SK-N-SH (cell line): ENCODE results near the gene SWAP70. TPM values are rescaled to one million over a fixed set of nuclear protein-coding genes. Genes with fewer than 3 reads are reported as not detected.

Source experiments
- CTCF ChIA-PET: fragments of 300-600, 350-600 bp; formaldehyde crosslinking; extraction: SDS; loops from one replicate; lab custom pipeline; 2021; lab: Yijun Ruan, JAX
- POLR2A ChIA-PET: fragments of 350-600 bp; sonication (Branson Sonifier 250); formaldehyde crosslinking; extraction: SDS; loops from one replicate; lab custom pipeline; 2020; ENCODE audit warnings: antibody characterized with exemption, inconsistent platforms; lab: Yijun Ruan, JAX
- DNase-seq: peaks from one replicate; pipeline ENCODE4 v3.0.0; 2012
- H2AFZ ChIP-seq: fragments of 200-600 bp; sonication (generic); 2 replicates; pipeline ENCODE4 v1.8.1; 2016; ENCODE audit warnings: antibody characterized with exemption, mild to moderate bottlenecking, low read depth
- H3F3A ChIP-seq: fragments of 200-600 bp; sonication (generic); replicated peaks from 2 replicates; pipeline ENCODE3; 2016; ENCODE audit warnings: antibody characterized with exemption, mild to moderate bottlenecking; ENCODE audit not compliant: insufficient read depth
- H3K27ac ChIP-seq, 2 experiments: fragments of 200-500 bp in 1 of 2; fragments of 200-600 bp in 1 of 2; sonication (Bioruptor generic) in 1 of 2; sonication (generic), shearing (Covaris generic) in 1 of 2; 2 replicates each; pipeline versions ENCODE4 v1.5.1 to v1.6.1; 2014 to 2016; ENCODE audit warnings: low read depth in 2 of 2, inconsistent platforms in 1 of 2, low read length in 1 of 2, mild to moderate bottlenecking in 1 of 2, mixed read lengths in 1 of 2
- H3K27me3 ChIP-seq: fragments of 200-600 bp; sonication (generic), shearing (Covaris generic); 2 replicates; pipeline ENCODE4 v1.6.1; 2016; ENCODE audit warnings: mixed run types; ENCODE audit not compliant: insufficient read depth
- H3K36me3 ChIP-seq, 2 experiments: fragments of 200-500 bp in 1 of 2; fragments of 200-600 bp in 1 of 2; sonication (Bioruptor generic) in 1 of 2; sonication (generic) in 1 of 2; replicated peaks in 1 of 2; 2 replicates each; pipeline versions ENCODE3 to v1.5.1; 2014 to 2016; ENCODE audit warnings: low read length in 1 of 2, mild to moderate bottlenecking in 1 of 2; ENCODE audit not compliant: insufficient read depth in 2 of 2, control insufficient read depth in 1 of 2
- H3K4me1 ChIP-seq, 2 experiments: fragments of 200-500 bp in 1 of 2; fragments of 200-600 bp in 1 of 2; sonication (Bioruptor generic) in 1 of 2; sonication (generic), shearing (Covaris generic) in 1 of 2; 2 replicates each; pipeline versions ENCODE4 v1.5.1 to v1.6.1; 2014 to 2016; ENCODE audit warnings: low read depth in 1 of 2, low read length in 1 of 2, mixed run types in 1 of 2; ENCODE audit not compliant: insufficient read depth in 2 of 2, control insufficient read depth in 1 of 2
- H3K4me2 ChIP-seq: fragments of 200-600 bp; sonication (generic), shearing (Covaris generic); 2 replicates; pipeline ENCODE4 v1.6.1; 2017; ENCODE audit warnings: mixed run types
- H3K4me3 ChIP-seq, 2 experiments: fragments of 200-500 bp in 1 of 2; fragments of 200-600 bp in 1 of 2; sonication (Bioruptor generic) in 1 of 2; sonication (generic), shearing (Covaris generic) in 1 of 2; 2 replicates each; pipeline versions ENCODE4 v1.5.1 to v1.8.1; 2014 to 2016; ENCODE audit warnings: low read depth in 2 of 2, inconsistent platforms in 1 of 2, low read length in 1 of 2, mild to moderate bottlenecking in 1 of 2, mixed read lengths in 1 of 2, moderate library complexity in 1 of 2
- H3K79me2 ChIP-seq: fragments of 200-600 bp; sonication (generic); 2 replicates; pipeline ENCODE4 v1.8.1; 2017; ENCODE audit warnings: mild to moderate bottlenecking; ENCODE audit not compliant: insufficient read depth
- H3K9ac ChIP-seq: fragments of 200-600 bp; sonication (generic); 2 replicates; pipeline ENCODE4 v1.6.1; 2017; ENCODE audit warnings: mixed run types
- H3K9me2 ChIP-seq: fragments of 200-600 bp; sonication (generic); 2 replicates; pipeline ENCODE4 v1.6.1; 2017; ENCODE audit warnings: mixed run types
- H3K9me3 ChIP-seq: fragments of 200-600 bp; sonication (generic); 2 replicates; pipeline ENCODE4 v1.6.1; 2017; ENCODE audit warnings: mixed run types, mild to moderate bottlenecking, moderate library complexity
- H4K20me1 ChIP-seq: fragments of 200-600 bp; sonication (generic); 2 replicates; pipeline ENCODE4 v1.6.1; 2017; ENCODE audit warnings: mild to moderate bottlenecking, mixed run types; ENCODE audit not compliant: insufficient read depth
- CHD2 ChIP-seq: fragments of 150-350 bp; IDR thresholded peaks from 2 replicates; pipeline ENCODE4 v1.6.1; 2018; ENCODE audit warnings: low read length; ENCODE audit not compliant: partially characterized antibody
- MEF2A ChIP-seq: IDR thresholded peaks from 2 replicates; pipeline ENCODE4 v1.4.0; 2012; ENCODE audit warnings: low read depth, borderline replicate concordance
- MXI1 ChIP-seq: IDR thresholded peaks from 2 replicates; pipeline ENCODE4 v1.6.1; 2012; ENCODE audit warnings: mild to moderate bottlenecking, low read depth, low read length, improper control_type of control experiment
- NFIC ChIP-seq: IDR thresholded peaks from 2 replicates; pipeline ENCODE4 v1.4.0; 2012; ENCODE audit warnings: borderline replicate concordance
- NRF1 ChIP-seq: IDR thresholded peaks from 2 replicates; pipeline ENCODE4 v1.6.1; 2012; ENCODE audit warnings: low read depth, mild to moderate bottlenecking, low read length
- RFX5 ChIP-seq: IDR thresholded peaks from 2 replicates; pipeline ENCODE4 v1.6.1; 2012; ENCODE audit warnings: mild to moderate bottlenecking, improper control_type of control experiment, low read length
- RXRA ChIP-seq: IDR thresholded peaks from 2 replicates; pipeline ENCODE4 v1.4.0; 2012; ENCODE audit warnings: low read depth, mild to moderate bottlenecking, borderline replicate concordance
- TAF1 ChIP-seq: IDR thresholded peaks from 2 replicates; pipeline ENCODE4 v1.6.1; 2012; ENCODE audit warnings: low read depth, mild to moderate bottlenecking, low read length, moderate library complexity, borderline replicate concordance
- TEAD4 ChIP-seq: IDR thresholded peaks from 2 replicates; pipeline ENCODE4 v1.4.0; 2012; ENCODE audit warnings: mild to moderate bottlenecking, borderline replicate concordance; ENCODE audit not compliant: insufficient read depth
- WGBS: methylation state at CpG from one replicate; pipeline ENCODE4 v1.1.6; 2017; ENCODE audit warnings: low lambda C conversion rate; 5-methylcytosine and 5-hydroxymethylcytosine counted together
- polyA plus RNA-seq, 3 experiments: library from polyadenylated mRNA; depleted of rRNA; stranded (reverse); fragments of >200 nt; gene quantifications; 2 replicates each; pipeline ENCODE4 v1.2.3, GENCODE V29; 2012
- TF ChIP-seq, protein P1 (sequence below): IDR thresholded peaks from 2 replicates; pipeline ENCODE4 v1.4.0; 2012; ENCODE audit warnings: low read depth, borderline replicate concordance
- TF ChIP-seq, protein P2 (sequence below): IDR thresholded peaks from 2 replicates; pipeline ENCODE4; 2012
- TF ChIP-seq, protein P3 (sequence below): fragments of 200-600 bp; sonication (generic); IDR thresholded peaks from 2 replicates; pipeline ENCODE4 v1.6.1; 2017; ENCODE audit warnings: antibody characterized with exemption, mild to moderate bottlenecking, moderate library complexity

SWAP70 gene
- polyA plus RNA-seq, 1 of the 3 experiments (the other 2 are of a cell fraction) = 10.6 TPM

DNA sequence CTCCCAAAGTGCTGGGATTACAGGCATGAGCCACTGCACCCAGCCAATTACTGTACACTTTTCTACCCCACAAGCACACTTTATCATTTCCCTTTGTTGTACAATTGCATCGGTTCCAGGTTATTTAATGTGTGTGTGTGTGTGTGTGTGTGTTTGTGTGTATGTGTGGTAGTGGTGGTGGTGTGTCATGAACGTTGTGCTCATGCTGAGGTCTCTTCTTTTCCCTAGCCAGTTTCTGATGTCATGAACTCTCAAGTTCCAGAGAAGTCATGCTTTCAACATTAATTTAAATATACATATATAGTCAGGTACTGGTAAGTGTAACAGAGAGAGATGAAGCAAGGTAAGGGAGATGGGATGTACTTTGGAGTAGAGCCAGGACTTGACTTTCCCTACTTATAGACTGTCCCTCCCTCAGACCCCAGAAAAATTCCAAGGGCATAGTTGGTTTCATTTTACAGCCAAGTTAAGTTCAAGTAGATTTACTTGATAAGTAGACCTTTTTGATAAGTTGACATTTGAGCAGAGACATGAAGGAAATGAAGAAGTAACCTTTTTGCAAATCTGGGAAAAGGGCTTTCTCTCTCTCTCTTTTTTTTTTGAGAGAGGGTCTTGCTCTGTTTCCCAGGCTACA is 47.7 kb upstream of the SWAP70 start:
- Histone ChIP-seq H3F3A (peaks cover 21% of the 10 kb centered on the region), H3K9me2 (no peaks in the 10 kb centered on the region), H3K27ac (peak overlapping the region in 1 of 2 experiments; percentile 10; a peak in 1 of 4 replicates), H3K27me3 (no peaks in the 10 kb centered on the region), H3K4me2 (0 out of 2 replicates have a peak overlapping the region, but pooled peaks have one; percentile 9), H3K36me3 (no peaks in the 10 kb centered on the region), H3K9ac (no peak overlapping the region), H2AFZ (no peak overlapping the region), H3K9me3 (no peaks in the 10 kb centered on the region), H3K79me2 (no peaks in the 10 kb centered on the region), H3K4me1 (peaks cover 0 to 15% of the 10 kb centered on the region in 2 experiments; a peak in 2 of 4 replicates), H4K20me1 (no peaks in the 10 kb centered on the region), H3K4me3 (no peak overlapping the region)
- DNase-seq = no peak
- TF ChIP-seq TAF1 (no peak), RXRA (peak; percentile 43; the same call in 1 of the 2 replicates)
- CTCF ChIA-PET = no interaction called here
- POLR2A ChIA-PET = no interaction called here
- WGBS = 74% methylated on average over 2 of the region's 2 CpGs

DNA sequence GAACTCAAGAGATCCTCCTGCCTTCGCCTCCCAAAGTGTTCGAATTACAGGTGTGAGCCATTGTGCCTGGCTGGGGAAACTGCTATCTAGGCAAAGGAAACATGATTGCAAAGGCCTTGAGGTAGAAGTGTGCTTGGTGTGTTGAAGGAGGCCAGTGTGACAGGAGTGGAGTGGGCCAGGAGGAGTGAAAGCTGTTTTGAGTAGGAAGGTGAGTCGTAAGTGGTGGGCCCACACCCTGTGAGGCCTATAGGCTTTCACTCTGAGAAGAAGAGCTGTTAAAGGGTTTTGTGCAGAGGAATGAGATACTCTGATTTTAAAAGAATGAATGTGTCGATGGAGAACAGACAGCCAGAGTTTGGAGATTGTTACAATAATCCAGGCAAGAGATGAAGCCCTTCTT is 47.0 kb upstream of the SWAP70 start:
- no peak overlapping the region for H3K4me3 ChIP-seq
- H2AFZ ChIP-seq = no peak overlapping the region
- H3K4me2 ChIP-seq = 0 out of 2 replicates have a peak overlapping the region, but pooled peaks have one; percentile 9
- H3K79me2 ChIP-seq = no peaks in the 10 kb centered on the region
- CTCF ChIA-PET = no interaction called here
- no peak overlapping the region for H3K27ac ChIP-seq
- H3F3A ChIP-seq = peaks cover 21% of the 10 kb centered on the region
- no peaks in the 10 kb centered on the region for H3K9me3 ChIP-seq
- no peaks in the 10 kb centered on the region for H3K9me2 ChIP-seq
- H4K20me1 ChIP-seq = no peaks in the 10 kb centered on the region
- H3K36me3 ChIP-seq = no peaks in the 10 kb centered on the region
- H3K27me3 ChIP-seq = no peaks in the 10 kb centered on the region
- peaks cover 0 to 15% of the 10 kb centered on the region in 2 experiments; a peak in 2 of 4 replicates for H3K4me1 ChIP-seq
- POLR2A ChIA-PET = no interaction called here
- TF ChIP-seq, protein P1, sequence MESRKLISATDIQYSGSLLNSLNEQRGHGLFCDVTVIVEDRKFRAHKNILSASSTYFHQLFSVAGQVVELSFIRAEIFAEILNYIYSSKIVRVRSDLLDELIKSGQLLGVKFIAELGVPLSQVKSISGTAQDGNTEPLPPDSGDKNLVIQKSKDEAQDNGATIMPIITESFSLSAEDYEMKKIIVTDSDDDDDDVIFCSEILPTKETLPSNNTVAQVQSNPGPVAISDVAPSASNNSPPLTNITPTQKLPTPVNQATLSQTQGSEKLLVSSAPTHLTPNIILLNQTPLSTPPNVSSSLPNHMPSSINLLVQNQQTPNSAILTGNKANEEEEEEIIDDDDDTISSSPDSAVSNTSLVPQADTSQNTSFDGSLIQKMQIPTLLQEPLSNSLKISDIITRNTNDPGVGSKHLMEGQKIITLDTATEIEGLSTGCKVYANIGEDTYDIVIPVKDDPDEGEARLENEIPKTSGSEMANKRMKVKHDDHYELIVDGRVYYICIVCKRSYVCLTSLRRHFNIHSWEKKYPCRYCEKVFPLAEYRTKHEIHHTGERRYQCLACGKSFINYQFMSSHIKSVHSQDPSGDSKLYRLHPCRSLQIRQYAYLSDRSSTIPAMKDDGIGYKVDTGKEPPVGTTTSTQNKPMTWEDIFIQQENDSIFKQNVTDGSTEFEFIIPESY = no peak
- TF ChIP-seq, all 33 proteins: peak for 0
- no peak overlapping the region for H3K9ac ChIP-seq
- no peak for DNase-seq
- over 99% methylated on average over 4 of the region's 4 CpGs for WGBS

DNA sequence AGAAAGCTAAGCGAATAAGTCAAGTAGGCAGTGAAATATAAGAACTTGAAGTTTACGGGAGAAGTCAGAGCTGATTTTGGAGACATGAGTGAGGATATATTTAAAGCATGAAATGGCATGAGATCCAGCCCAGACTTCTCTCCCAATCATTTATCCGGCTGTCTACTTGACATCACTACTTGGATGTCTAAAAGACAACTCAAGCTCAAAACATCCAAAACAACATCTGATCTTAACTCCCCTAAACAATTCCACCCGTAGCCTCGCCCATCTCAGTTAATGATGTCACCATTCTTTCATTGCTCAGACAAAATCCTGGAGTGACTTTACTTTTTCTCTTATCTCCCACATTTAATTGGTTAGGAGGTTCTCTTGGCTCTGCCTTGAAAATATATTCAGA is 45.9 kb upstream of the SWAP70 start:
- CTCF ChIA-PET = no interaction called here
- no peak overlapping the region for H2AFZ ChIP-seq
- no peaks in the 10 kb centered on the region for H3K79me2 ChIP-seq
- H3F3A ChIP-seq = peaks cover 13% of the 10 kb centered on the region
- no peaks in the 10 kb centered on the region for H3K36me3 ChIP-seq
- H3K27me3 ChIP-seq = no peaks in the 10 kb centered on the region
- H3K4me2 ChIP-seq = no peak overlapping the region
- H3K9me3 ChIP-seq = no peaks in the 10 kb centered on the region
- no peak overlapping the region for H3K4me3 ChIP-seq
- H3K9ac ChIP-seq = no peak overlapping the region
- H3K4me1 ChIP-seq = peaks cover 0 to 10% of the 10 kb centered on the region in 2 experiments; a peak in 2 of 4 replicates
- no peaks in the 10 kb centered on the region for H4K20me1 ChIP-seq
- no peak for DNase-seq
- WGBS = 87% methylated on average over 5 of the region's 5 CpGs
- no peaks in the 10 kb centered on the region for H3K9me2 ChIP-seq
- no peak overlapping the region for H3K27ac ChIP-seq
- POLR2A ChIA-PET = no interaction called here
- TF ChIP-seq, protein P1 = no peak
- TF ChIP-seq CHD2 = no peak
- TF ChIP-seq MEF2A = no peak
- TF ChIP-seq, protein P2, sequence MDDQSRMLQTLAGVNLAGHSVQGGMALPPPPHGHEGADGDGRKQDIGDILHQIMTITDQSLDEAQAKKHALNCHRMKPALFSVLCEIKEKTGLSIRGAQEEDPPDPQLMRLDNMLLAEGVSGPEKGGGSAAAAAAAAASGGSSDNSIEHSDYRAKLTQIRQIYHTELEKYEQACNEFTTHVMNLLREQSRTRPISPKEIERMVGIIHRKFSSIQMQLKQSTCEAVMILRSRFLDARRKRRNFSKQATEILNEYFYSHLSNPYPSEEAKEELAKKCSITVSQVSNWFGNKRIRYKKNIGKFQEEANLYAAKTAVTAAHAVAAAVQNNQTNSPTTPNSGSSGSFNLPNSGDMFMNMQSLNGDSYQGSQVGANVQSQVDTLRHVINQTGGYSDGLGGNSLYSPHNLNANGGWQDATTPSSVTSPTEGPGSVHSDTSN = no peak
- no peak for TF ChIP-seq TEAD4
- no peak for TF ChIP-seq RFX5
- no peak for TF ChIP-seq NRF1
- TF ChIP-seq, protein P3, sequence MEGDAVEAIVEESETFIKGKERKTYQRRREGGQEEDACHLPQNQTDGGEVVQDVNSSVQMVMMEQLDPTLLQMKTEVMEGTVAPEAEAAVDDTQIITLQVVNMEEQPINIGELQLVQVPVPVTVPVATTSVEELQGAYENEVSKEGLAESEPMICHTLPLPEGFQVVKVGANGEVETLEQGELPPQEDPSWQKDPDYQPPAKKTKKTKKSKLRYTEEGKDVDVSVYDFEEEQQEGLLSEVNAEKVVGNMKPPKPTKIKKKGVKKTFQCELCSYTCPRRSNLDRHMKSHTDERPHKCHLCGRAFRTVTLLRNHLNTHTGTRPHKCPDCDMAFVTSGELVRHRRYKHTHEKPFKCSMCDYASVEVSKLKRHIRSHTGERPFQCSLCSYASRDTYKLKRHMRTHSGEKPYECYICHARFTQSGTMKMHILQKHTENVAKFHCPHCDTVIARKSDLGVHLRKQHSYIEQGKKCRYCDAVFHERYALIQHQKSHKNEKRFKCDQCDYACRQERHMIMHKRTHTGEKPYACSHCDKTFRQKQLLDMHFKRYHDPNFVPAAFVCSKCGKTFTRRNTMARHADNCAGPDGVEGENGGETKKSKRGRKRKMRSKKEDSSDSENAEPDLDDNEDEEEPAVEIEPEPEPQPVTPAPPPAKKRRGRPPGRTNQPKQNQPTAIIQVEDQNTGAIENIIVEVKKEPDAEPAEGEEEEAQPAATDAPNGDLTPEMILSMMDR = no peak
- TF ChIP-seq NFIC = no peak
- no peak for TF ChIP-seq MXI1
